ENCODE results near the gene WWOX.

Gene WWOX

GRCh38 chr16:78249056-78249455, 149.6 kb downstream of the WWOX start:
- no peak overlapping the region for H3K4me3 ChIP-seq (ENCODE audit: low read depth, low read length)
- no peaks in the 10 kb centered on the region for H3K36me3 ChIP-seq (ENCODE audit: control insufficient read depth, insufficient read depth, low read length)
- 0 out of 2 replicates have a peak, but pooled peaks cover 4% of the 10 kb centered on the region for H3K4me1 ChIP-seq (ENCODE audit: control insufficient read depth, insufficient read depth, low read length)
- H3K27ac ChIP-seq (ENCODE audit: low read depth, low read length) = no peak overlapping the region
- no peaks in the 10 kb centered on the region for H3K9me3 ChIP-seq (ENCODE audit: control insufficient read depth, insufficient read depth, low read length)
- H3K9ac ChIP-seq (ENCODE audit: low read depth, low read length) = no peak overlapping the region
- H3K27me3 ChIP-seq (ENCODE audit: control insufficient read depth, insufficient read depth, low read length) = no peaks in the 10 kb centered on the region

- 0 out of 2 replicates have a peak, but pooled peaks cover 4% of the 10 kb centered on the region for H3K4me1 ChIP-seq (ENCODE audit: control insufficient read depth, insufficient read depth, low read length)
- no peaks in the 10 kb centered on the region for H3K36me3 ChIP-seq (ENCODE audit: control insufficient read depth, insufficient read depth, low read length)
- H3K4me3 ChIP-seq (ENCODE audit: low read depth, low read length) = no peak overlapping the region
- H3K27me3 ChIP-seq (ENCODE audit: control insufficient read depth, insufficient read depth, low read length) = no peaks in the 10 kb centered on the region
- H3K9ac ChIP-seq (ENCODE audit: low read depth, low read length) = no peak overlapping the region
- H3K27ac ChIP-seq (ENCODE audit: low read depth, low read length) = no peak overlapping the region
- H3K9me3 ChIP-seq (ENCODE audit: control insufficient read depth, insufficient read depth, low read length) = no peaks in the 10 kb centered on the region
Observed at GRCh38 chr16:78249832-78250231, 150.4 kb downstream of the WWOX start.

- Histone ChIP-seq H3K36me3 (ENCODE audit: control insufficient read depth, insufficient read depth, low read length) (no peaks in the 10 kb centered on the region), H3K27me3 (ENCODE audit: control insufficient read depth, insufficient read depth, low read length) (no peaks in the 10 kb centered on the region), H3K4me3 (ENCODE audit: low read depth, low read length) (no peak overlapping the region), H3K27ac (ENCODE audit: low read depth, low read length) (no peak overlapping the region), H3K9ac (ENCODE audit: low read depth, low read length) (no peak overlapping the region), H3K9me3 (ENCODE audit: control insufficient read depth, insufficient read depth, low read length) (no peaks in the 10 kb centered on the region), H3K4me1 (ENCODE audit: control insufficient read depth, insufficient read depth, low read length) (0 out of 2 replicates have a peak, but pooled peaks cover 4% of the 10 kb centered on the region)
Observed at GRCh38 chr16:78251115-78251514, 151.7 kb downstream of the WWOX start.

- H3K36me3 ChIP-seq (ENCODE audit: control insufficient read depth, insufficient read depth, low read length) = no peaks in the 10 kb centered on the region
- H3K9ac ChIP-seq (ENCODE audit: low read depth, low read length) = no peak overlapping the region
- H3K9me3 ChIP-seq (ENCODE audit: control insufficient read depth, insufficient read depth, low read length) = no peaks in the 10 kb centered on the region
- H3K27me3 ChIP-seq (ENCODE audit: control insufficient read depth, insufficient read depth, low read length) = no peaks in the 10 kb centered on the region
- H3K27ac ChIP-seq (ENCODE audit: low read depth, low read length) = no peak overlapping the region
- H3K4me3 ChIP-seq (ENCODE audit: low read depth, low read length) = no peak overlapping the region
- peaks cover 14% of the 10 kb centered on the region for H3K4me1 ChIP-seq (ENCODE audit: control insufficient read depth, insufficient read depth, low read length)
Observed at GRCh38 chr16:78252757-78253156, 153.3 kb downstream of the WWOX start.

- Histone ChIP-seq H3K36me3 (ENCODE audit: control insufficient read depth, insufficient read depth, low read length) (no peaks in the 10 kb centered on the region), H3K9ac (ENCODE audit: low read depth, low read length) (no peak overlapping the region), H3K27ac (ENCODE audit: low read depth, low read length) (no peak overlapping the region), H3K9me3 (ENCODE audit: control insufficient read depth, insufficient read depth, low read length) (no peaks in the 10 kb centered on the region), H3K4me1 (ENCODE audit: control insufficient read depth, insufficient read depth, low read length) (peaks cover 18% of the 10 kb centered on the region), H3K27me3 (ENCODE audit: control insufficient read depth, insufficient read depth, low read length) (no peaks in the 10 kb centered on the region), H3K4me3 (ENCODE audit: low read depth, low read length) (no peak overlapping the region)
Observed at GRCh38 chr16:78254841-78255240, 155.4 kb downstream of the WWOX start.

GRCh38 chr16:78256686-78257375, 157.4 kb downstream of the WWOX start:
- H3K27ac ChIP-seq (ENCODE audit: low read depth, low read length) = peak overlapping the region; percentile 36
- H3K9ac ChIP-seq (ENCODE audit: low read depth, low read length) = no peak overlapping the region
- no peaks in the 10 kb centered on the region for H3K36me3 ChIP-seq (ENCODE audit: control insufficient read depth, insufficient read depth, low read length)
- H3K27me3 ChIP-seq (ENCODE audit: control insufficient read depth, insufficient read depth, low read length) = no peaks in the 10 kb centered on the region
- peaks cover 23% of the 10 kb centered on the region for H3K4me1 ChIP-seq (ENCODE audit: control insufficient read depth, insufficient read depth, low read length)
- no peaks in the 10 kb centered on the region for H3K9me3 ChIP-seq (ENCODE audit: control insufficient read depth, insufficient read depth, low read length)
- H3K4me3 ChIP-seq (ENCODE audit: low read depth, low read length) = no peak overlapping the region

GRCh38 chr16:78257376-78257728, 157.9 kb downstream of the WWOX start:
- H3K27me3 ChIP-seq (ENCODE audit: control insufficient read depth, insufficient read depth, low read length) = no peaks in the 10 kb centered on the region
- H3K4me3 ChIP-seq (ENCODE audit: low read depth, low read length) = no peak overlapping the region
- no peaks in the 10 kb centered on the region for H3K36me3 ChIP-seq (ENCODE audit: control insufficient read depth, insufficient read depth, low read length)
- H3K9ac ChIP-seq (ENCODE audit: low read depth, low read length) = no peak overlapping the region
- peak overlapping the region; percentile 36 for H3K27ac ChIP-seq (ENCODE audit: low read depth, low read length)
- no peaks in the 10 kb centered on the region for H3K9me3 ChIP-seq (ENCODE audit: control insufficient read depth, insufficient read depth, low read length)
- H3K4me1 ChIP-seq (ENCODE audit: control insufficient read depth, insufficient read depth, low read length) = peaks cover 23% of the 10 kb centered on the region

GRCh38 chr16:78258375-78259065, 159.1 kb downstream of the WWOX start:
- no peak overlapping the region for H3K9ac ChIP-seq (ENCODE audit: low read depth, low read length)
- no peaks in the 10 kb centered on the region for H3K36me3 ChIP-seq (ENCODE audit: control insufficient read depth, insufficient read depth, low read length)
- no peaks in the 10 kb centered on the region for H3K9me3 ChIP-seq (ENCODE audit: control insufficient read depth, insufficient read depth, low read length)
- no peaks in the 10 kb centered on the region for H3K27me3 ChIP-seq (ENCODE audit: control insufficient read depth, insufficient read depth, low read length)
- no peak overlapping the region for H3K4me3 ChIP-seq (ENCODE audit: low read depth, low read length)
- H3K4me1 ChIP-seq (ENCODE audit: control insufficient read depth, insufficient read depth, low read length) = peaks cover 23% of the 10 kb centered on the region
- peak overlapping the region; percentile 37 for H3K27ac ChIP-seq (ENCODE audit: low read depth, low read length)

GRCh38 chr16:78259873-78260272, 160.4 kb downstream of the WWOX start:
- peaks cover 23% of the 10 kb centered on the region for H3K4me1 ChIP-seq (ENCODE audit: control insufficient read depth, insufficient read depth, low read length)
- H3K27ac ChIP-seq (ENCODE audit: low read depth, low read length) = peak overlapping the region; percentile 42
- no peaks in the 10 kb centered on the region for H3K36me3 ChIP-seq (ENCODE audit: control insufficient read depth, insufficient read depth, low read length)
- no peak overlapping the region for H3K9ac ChIP-seq (ENCODE audit: low read depth, low read length)
- no peak overlapping the region for H3K4me3 ChIP-seq (ENCODE audit: low read depth, low read length)
- no peaks in the 10 kb centered on the region for H3K27me3 ChIP-seq (ENCODE audit: control insufficient read depth, insufficient read depth, low read length)
- H3K9me3 ChIP-seq (ENCODE audit: control insufficient read depth, insufficient read depth, low read length) = no peaks in the 10 kb centered on the region

- no peaks in the 10 kb centered on the region for H3K36me3 ChIP-seq (ENCODE audit: control insufficient read depth, insufficient read depth, low read length)
- no peaks in the 10 kb centered on the region for H3K9me3 ChIP-seq (ENCODE audit: control insufficient read depth, insufficient read depth, low read length)
- H3K4me1 ChIP-seq (ENCODE audit: control insufficient read depth, insufficient read depth, low read length) = peaks cover 4% of the 10 kb centered on the region; the same call in 1 of the 2 replicates
- H3K27me3 ChIP-seq (ENCODE audit: control insufficient read depth, insufficient read depth, low read length) = no peaks in the 10 kb centered on the region
- no peak overlapping the region for H3K4me3 ChIP-seq (ENCODE audit: low read depth, low read length)
- no peak overlapping the region for H3K9ac ChIP-seq (ENCODE audit: low read depth, low read length)
- no peak overlapping the region for H3K27ac ChIP-seq (ENCODE audit: low read depth, low read length)
Observed at GRCh38 chr16:78264642-78265041, 165.2 kb downstream of the WWOX start.

- Histone ChIP-seq H3K4me3 (ENCODE audit: low read depth, low read length) (no peak overlapping the region), H3K4me1 (ENCODE audit: control insufficient read depth, insufficient read depth, low read length) (no peaks in the 10 kb centered on the region), H3K27me3 (ENCODE audit: control insufficient read depth, insufficient read depth, low read length) (no peaks in the 10 kb centered on the region), H3K36me3 (ENCODE audit: control insufficient read depth, insufficient read depth, low read length) (no peaks in the 10 kb centered on the region), H3K9ac (ENCODE audit: low read depth, low read length) (no peak overlapping the region), H3K27ac (ENCODE audit: low read depth, low read length) (no peak overlapping the region), H3K9me3 (ENCODE audit: control insufficient read depth, insufficient read depth, low read length) (no peaks in the 10 kb centered on the region)
Observed at GRCh38 chr16:78269256-78269655, 169.8 kb downstream of the WWOX start.
